GM19035 (cell line): ENCODE results near the gene TPRA1.

ENCODE experiments used
- ATAC-seq: cut with Tn5 transposase; IDR thresholded peaks from one replicate; pipeline ENCODE4 v1.9.1; 2021; ENCODE audit not compliant: unreplicated experiment

TPRA1 gene

DNA sequence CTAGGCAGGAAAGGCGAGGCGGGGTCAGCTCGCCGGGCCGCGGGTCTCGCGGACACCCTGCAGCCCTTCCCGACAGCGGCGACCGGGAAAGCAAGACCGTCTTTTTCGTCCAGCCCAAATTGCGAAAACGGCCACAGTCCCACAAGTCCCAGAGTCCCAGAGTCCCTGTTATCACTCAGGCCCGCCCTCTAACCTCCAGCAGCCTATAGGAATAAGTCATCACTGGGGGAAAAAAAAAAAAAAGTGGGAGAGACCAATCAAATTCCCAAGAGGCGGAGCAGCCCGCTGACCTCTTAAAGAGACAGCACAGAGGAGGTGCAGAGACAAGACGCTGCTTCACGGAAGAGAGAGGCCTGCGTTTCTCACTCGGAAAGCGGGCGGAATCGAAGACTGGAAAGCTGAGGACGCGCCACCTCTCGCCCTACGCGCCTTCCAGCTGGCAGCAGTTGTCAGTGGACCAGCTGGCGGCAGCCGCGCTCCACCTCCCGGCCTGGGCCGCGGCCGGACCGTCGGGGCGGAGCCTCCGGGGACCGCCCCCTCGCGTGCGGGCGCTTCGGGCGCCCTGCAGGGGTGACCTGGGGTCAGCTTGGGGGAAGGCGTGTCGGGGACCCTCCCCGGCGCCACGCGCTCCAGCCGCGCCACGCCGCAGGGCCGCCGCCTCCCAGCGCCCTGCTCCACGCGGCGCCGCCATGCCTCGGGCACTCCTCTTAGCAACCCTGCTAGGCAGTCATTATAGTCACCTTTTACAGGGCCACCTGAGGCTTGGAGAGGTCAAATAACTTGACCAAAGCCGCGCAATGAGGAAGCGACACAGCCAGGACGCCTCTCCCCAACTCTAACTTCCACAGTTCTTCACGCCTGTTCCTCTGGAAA, at the start of gene TPRA1:
Gene TPRA1 (minus strand): TSS at position 141 of the 873 bp plus-strand sequence. CDS start 10,587 bp downstream, outside the sequence.
- peak; percentile 77 for ATAC-seq

DNA sequence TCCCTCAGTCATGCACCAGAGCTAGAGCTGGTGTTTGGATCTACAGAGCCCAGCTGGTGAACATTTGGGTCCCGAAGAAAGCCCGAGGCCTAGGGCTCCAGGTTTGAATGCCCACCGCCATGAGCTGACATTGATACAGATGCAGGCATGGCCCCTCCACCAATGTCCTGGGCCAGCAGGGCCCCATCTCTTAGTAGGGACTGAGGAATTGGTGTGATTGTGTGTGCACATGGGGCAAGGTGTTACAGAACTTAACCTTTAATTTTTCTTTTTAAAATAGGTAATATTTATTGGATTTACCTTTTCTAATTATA, 49.5 kb upstream of the TPRA1 start:
- no peak for ATAC-seq

DNA sequence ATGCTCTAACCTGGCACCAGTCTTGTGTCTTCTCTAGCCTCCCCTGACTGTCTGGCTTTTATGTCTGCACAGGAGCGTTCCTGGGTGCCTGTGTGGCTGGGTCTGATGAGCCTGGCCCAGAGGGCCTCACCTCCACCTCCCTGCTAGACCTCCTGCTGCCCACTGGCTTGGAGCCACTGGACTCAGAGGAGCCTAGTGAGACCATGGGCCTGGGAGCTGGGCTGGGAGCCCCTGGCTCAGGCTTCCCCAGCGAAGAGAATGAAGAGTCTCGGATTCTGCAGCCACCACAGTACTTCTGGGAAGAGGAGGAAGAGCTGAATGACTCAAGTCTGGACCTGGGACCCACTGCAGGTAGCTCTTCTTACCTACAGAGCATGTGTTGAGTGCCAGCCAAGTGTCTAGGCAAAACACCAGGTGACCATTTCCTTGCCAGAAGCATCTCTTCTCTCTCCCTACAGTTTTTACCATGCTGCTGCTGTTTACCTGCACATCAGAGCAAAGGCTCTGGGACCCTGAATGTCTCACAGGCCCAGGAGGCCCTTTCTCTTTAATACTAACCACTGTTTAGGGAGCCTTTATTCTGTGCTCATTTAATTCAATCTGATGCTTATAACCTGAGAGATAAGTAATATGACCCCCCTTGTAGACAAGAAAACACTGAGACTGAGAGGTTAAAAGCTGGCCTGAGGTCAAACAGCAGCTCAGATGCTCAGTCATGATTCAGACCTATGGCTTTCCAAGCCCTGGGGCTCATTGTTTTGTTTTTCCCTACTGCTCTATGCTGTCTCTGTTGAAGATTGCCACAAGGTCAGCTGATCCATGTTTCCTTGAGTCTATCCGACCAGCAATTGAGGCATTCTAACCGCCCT, 48.9 kb upstream of the TPRA1 start:
- ATAC-seq = no peak

DNA sequence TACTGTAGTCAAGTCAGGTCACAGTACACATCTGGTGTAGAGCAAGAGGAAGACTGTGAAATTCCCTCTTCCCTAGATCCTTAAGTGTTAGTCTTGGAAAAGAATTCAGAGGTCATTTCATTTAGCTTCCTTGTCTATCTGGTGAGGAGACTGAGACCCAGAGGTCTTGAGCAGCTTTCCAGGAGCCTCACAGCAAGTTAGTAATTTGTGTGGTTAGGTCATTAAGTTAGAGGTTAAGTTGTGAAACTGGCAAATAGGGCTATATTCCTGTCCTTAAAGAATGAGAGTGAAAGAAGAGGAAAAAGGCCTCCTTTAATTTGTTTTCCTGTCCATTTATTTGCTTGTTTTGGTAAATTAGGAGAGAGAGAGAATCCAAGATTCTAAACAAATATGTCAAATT, 47.4 kb upstream of the TPRA1 start:
- ATAC-seq = no peak

DNA sequence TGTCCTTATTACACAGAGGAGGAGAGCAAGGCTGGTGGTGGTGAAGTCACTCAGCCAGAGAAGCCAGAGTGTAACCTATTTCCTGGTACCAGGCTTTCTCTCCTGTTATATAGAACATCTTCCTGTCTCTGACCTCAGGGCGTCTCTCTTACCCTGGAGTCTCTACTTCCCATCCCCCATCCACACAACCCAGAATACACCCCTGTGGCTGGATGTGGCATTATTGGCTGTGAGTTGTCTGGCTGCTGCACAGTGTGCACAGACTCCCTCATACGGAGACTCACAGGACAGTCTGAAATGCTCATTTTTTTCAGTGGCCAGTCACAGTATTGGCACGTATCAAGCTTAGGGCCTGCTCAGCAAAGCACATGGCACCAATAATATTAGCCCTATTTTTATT, 47.0 kb upstream of the TPRA1 start:
- no peak for ATAC-seq

DNA sequence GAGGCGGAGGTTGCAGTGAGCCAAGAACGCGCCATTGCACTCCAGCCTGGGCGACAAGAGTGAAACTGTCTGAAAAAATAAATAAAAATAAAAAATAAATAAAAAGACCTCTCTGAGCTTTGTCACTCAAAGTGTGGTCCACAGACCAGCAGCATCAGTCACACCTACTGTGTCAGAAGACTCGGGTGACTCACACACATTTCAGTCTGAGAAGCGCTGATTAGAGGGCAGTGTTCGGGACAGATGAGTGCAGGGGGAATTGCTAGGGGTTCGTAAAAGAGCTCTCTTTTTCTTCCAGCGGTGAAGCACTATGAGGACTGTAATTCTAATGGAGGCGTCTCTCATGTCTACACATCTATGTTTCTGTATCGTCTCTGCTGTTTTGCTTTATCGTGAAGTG, 44.1 kb upstream of the TPRA1 start:
- no peak for ATAC-seq

DNA sequence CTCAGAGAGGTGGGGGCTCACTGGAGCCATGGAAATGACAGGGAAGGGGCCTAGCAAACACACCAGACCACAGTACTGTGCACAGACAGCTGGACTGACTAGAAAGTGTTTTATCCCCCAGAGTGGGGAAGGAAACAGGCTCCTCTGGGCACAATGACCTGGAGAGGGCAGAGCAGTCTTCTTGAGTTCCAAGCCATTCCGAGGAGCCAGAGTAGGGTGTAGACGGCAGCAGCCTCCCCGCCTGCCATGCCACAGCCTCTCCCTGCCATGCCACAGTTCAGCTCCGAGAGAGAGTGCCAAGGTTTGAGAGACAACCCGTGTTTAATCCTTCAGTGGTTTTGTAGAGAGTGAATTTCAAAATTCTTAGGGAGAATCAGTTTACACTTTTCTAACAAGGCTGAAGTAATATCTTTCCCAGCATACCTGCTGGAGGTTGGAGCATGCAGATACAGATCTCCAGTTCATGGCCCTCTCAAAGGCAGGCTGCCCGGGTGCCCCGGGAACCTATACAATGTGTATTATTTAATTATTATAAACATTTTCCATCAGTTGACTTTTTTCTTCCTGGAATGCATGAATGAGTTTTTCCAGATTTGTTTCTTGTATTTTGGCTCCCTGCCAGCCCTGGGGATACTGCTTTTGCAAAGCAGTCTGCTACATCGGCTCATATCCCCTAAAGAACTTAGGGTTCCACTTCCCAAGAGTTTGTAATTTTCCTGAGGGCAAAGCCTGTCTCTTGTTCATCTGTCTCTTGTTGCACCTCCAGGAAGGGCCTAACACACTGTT, 41.7 kb upstream of the TPRA1 start:
- no peak for ATAC-seq

DNA sequence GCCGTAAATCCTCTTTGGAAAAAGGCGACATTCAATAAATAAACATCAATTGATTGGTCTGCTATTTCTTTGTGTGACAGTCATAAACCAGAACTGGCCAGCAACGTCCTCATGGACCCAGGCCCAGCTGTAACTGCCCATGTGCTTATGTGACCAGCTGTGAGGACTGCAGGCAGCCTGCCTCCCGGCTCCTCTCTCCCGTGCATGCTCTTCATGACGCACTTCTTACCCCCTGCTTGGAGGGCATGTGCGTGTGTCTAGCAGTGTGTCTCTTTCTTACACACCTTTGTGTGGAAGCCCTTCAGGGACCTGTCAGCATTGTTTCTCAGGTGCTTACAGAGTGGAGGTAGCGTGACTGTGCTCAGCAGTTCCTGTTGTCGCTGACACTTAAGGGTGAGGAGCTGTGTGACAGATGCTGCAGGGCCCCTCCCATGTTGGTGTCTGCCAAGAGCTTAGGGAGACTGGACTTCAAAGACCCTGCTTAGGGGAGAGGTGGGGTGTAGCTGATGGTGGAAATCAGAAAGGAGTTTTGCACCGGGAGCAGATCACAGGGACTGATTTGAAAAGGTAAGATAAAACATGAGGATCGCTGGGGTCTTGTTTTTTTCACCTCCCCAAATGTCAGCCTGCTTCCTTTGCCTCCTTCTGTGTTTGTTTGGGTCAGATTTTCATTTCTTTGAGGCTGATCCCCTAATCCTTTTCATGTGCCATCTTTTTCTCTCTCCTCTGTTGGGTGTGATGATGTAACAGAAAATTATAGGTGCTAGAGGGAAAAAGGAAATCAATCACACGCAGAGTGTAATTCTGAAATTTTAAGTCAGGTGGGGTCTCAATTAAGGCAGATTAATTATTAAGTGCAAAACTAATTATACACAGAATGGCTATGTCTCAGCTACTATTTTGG, 40.5 kb upstream of the TPRA1 start:
- no peak for ATAC-seq

DNA sequence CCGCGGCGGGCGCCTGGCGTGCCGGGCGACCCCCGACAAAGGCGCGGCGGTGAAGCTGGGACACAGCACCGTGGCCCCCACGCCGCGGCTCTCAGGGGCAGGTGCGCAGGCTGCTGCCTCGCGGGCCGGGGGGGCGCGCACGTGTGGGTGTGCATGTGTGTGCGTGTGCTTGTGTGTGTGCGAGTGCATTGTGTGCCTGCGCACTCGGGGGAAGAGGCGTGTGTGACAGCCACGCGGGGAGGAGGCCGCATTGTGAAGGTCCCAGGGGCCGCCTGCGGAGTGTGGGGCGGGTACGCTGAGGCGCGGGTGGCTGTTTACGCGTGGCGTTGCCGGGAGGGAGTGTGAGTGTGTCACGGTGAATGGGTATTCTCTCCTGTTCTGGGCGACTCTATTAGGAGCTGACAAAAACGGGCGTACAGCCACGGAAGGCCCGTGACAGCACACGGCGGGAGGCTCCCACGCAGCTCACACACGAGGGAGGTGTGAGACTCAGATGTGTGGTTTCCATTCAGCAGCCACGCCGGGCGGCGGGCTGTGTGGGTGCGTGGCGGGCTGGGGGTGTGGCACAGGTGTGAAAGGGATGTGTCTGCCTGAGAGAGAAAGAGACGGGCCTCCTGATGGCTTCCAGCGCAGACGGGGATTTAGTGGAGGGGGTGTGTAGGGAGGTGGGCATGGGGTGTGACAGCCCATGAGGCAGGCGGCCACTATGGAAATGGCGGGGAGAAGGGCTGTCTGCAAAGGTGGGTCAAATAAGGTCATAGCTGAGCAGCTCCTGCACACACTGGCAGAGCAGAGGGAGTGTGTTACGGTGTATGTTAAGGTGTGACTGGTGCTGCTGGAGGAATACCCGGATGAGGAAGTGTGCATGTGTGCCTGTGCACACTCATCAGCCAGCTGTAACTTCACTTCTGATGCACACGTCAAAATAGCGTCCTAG, 39.2 kb upstream of the TPRA1 start:
- no peak for ATAC-seq

DNA sequence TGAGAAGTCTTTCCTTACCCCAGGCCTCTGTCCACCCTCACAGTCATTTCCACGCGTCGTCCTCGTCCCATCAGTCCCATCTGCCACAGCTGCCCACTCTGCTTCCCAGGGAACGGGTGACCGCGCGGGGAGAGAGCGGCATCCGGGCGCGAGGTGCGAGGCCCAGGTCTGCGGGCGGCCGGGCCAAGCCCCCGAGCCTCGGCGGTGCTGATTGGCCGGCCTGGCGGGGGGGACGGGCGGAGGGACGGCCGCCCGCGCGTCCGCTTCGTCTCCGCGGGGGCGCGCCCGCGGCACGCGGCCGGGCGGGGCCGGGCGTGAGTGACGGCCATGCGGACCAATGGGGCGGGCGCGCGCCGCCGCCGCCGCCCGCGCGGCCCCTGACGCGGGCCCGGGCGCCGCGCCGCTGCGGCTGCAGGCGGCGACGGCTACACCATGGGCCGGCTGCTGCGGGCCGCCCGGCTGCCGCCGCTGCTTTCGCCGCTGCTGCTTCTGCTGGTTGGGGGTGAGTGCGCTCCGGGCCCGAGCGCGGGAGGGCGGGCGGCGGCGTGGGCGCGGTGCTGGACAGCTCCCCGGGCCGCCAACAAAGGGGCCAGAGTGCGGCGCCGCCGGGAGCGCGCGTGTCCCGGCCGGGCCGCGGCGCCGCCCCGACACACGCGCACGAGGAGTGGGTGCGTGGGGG, 38.4 kb upstream of the TPRA1 start, which contains the start of gene PODXL2:
Gene PODXL2 (plus strand): TSS at position 398 of the 679 bp plus-strand sequence. CDS start 35 bp downstream, at position 433.
- ATAC-seq = peak; percentile 49

DNA sequence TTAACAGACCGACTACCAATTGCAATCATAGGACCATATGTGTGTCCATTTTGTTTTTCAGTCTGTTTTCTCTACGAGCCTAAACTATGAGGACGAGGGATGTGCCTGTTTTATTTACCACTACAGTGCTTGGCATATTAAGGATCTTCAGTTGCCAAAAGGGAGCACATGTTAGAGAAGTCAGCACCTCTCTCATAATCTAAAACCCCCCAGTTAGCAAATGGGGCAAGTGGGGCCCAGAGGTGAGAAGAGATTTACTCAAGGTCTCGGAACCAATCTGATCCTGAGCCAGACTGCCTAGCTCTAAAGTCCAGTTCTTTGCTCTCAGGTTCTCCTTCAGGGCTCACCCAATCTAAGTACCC, 37.9 kb upstream of the TPRA1 start:
- no peak for ATAC-seq

DNA sequence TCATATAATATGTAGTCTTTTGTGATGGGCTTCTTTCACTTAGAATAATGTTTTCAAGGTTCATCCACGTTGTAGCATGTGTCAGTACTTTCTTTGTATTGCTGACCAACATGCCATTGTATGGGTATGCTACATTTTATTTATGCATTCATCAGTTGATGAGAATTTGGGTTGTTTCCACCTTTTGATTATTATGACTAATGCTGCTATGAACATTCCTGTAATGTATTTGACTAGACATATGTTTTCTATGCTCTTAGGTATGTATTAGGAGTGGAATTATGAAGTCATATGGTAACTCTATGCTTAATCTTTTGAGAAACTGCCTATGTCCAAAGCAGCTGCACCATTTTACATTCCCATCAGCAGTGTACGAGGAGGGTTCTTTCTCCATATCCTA, 35.3 kb upstream of the TPRA1 start:
- no peak for ATAC-seq

DNA sequence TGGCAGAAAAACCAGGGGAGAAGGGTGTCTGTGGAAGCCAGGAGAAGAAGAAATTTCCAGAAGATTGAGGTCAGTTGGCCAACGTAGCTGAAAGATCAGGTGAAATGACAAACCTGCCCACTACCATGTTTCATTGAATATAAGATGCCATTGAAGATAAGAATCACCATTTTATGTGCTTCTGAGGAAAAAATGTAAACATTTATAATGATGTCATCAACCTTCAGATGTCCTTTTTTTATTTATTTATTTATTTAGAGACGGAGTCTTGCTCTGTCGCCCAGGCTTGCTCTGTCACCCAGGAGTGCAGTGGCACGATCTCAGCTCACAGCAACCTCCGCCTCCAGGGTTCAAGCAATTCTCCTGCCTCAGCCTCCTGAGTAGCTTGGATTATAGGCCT, 33.5 kb upstream of the TPRA1 start:
- ATAC-seq = no peak

DNA sequence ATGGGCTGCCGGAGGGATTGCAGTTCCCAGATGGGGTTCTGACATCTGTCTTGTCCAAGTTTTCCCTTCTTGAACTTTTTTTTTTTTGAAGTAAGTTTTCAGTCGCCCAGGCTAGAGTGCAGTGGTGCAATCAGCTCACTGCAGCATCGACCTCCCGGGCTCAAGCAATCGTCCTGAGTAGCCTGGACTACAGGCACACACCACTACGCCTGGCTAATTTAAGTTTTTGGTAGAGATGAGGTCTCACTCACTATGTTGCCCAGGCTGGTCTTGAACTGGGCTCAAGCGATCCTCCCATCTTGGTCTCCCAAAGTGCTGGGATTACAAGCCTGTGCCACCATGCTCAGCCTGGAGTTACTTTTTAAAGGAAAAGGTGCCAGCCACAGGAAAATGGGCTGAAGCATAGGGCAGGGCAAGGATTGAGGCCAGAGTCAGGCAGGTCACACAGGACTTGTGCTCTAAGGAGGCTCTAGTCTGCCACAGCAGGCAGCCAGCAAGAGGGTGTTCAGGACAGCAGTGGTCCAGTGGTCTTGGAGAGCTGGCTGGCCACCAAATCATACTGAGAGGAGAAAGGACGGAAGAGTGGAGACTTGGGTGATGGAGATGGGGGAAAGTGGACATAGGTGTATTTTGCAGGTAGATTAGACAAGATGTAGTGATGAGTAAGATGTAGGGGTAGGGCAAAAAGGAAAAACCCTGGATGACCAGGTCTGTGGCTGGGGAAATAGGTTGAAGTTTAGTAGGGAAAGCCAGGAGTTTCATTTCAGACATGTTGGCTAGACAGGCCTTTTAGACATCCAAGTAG, 32.4 kb upstream of the TPRA1 start:
- no peak for ATAC-seq

DNA sequence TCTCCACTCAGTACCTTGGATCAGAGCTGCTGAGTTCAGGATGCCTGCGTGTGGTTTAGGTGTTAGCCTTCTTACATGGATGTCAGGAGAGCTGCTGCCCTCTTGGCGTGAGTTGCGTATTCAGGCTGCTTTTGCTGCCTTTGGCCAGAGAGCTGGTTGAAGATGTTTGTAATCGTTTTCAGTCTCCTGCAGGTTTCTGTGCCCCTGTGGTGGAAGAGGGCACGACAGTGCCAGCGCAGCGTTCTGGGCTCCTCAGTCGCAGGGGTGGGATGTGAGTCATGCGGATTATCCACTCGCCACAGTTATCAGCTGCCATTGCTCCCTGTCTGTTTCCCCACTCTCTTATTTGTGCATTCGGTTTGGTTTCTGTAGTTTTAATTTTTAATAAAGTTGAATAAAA, 31.5 kb upstream of the TPRA1 start:
- no peak for ATAC-seq

DNA sequence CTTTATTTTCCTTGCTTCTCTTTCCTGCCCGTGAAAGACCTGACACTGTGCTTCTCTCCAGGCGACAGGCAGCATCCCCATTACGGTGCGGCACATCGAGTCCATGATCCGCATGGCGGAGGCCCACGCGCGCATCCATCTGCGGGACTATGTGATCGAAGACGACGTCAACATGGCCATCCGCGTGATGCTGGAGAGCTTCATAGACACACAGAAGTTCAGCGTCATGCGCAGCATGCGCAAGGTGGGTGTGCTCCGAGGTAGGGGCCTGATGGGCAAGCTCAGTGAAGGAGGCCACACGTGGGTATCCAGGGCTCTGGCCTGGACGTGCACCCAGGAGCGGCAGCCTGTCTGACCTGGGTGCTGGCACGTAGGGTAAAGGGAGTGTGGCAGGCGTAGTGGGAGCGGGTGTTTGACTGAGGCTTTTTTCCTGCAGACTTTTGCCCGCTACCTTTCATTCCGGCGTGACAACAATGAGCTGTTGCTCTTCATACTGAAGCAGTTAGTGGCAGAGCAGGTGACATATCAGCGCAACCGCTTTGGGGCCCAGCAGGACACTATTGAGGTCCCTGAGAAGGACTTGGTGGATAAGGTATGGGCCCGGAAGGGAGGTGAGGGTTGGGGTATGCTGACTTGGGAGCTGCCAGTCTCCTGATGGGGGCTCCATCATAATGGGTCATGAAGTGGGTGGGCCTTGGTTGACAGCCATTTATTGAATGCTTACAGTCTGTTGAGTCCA, 30.3 kb upstream of the TPRA1 start:
- ATAC-seq = no peak

DNA sequence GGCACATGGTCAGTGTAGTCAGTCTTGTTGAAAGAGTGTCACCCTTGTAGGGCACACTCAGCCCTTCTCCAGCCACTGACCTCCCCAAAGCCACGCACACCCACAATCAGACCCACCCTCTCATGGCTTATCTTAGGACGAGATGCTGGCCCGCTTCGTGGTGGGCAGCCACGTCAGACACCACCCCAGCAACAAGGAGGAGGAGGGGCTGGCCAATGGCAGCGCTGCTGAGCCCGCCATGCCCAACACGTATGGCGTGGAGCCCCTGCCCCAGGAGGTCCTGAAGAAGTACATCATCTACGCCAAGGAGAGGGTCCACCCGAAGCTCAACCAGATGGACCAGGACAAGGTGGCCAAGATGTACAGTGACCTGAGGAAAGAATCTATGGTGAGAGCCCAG, 28.4 kb upstream of the TPRA1 start:
- ATAC-seq = no peak
